GM12878 (cell line): ENCODE results near the gene ADGRL3.
"Not testable (repeated sequence)": the region's sequence is repeated elsewhere in the genome, so short reads cannot be mapped to it uniquely, and the experiment has no call there.

Experiments
- ATF2 ChIP-seq: IDR thresholded peaks from 2 replicates; pipeline ENCODE4 v1.6.1; 2012; ENCODE audit warnings: low read length, inconsistent platforms
- CBX3 ChIP-seq: fragments of 200-600 bp; sonication (generic); IDR thresholded peaks from 2 replicates; pipeline ENCODE4 v1.6.1; 2016; ENCODE audit warnings: low read depth, borderline replicate concordance
- CTCF ChIP-seq, 3 experiments: IDR thresholded peaks in 2 of 3; conservative IDR thresholded peaks in 1 of 3; 2 replicates each; pipeline ENCODE4 v1.5.1; 2011; ENCODE audit warnings: low read depth in 3 of 3, low read length in 3 of 3, mild to moderate bottlenecking in 3 of 3, control low read depth in 2 of 3, moderate library complexity in 2 of 3, inconsistent platforms in 1 of 3, mixed read lengths in 1 of 3; ENCODE audit not compliant: control insufficient read depth in 2 of 3, insufficient read depth in 1 of 3; ENCODE audit errors: extremely low read depth in 1 of 3
- FOXM1 ChIP-seq: IDR thresholded peaks from 2 replicates; pipeline ENCODE4 v1.6.1; 2012; ENCODE audit warnings: low read depth, mild to moderate bottlenecking, inconsistent platforms, low read length, moderate library complexity
- KDM1A ChIP-seq: fragments of 200-600 bp; sonication (generic); IDR thresholded peaks from 2 replicates; pipeline ENCODE4 v1.6.1; 2016; ENCODE audit warnings: borderline replicate concordance
- POLR2AphosphoS5 ChIP-seq: IDR thresholded peaks from 2 replicates; pipeline ENCODE4 v1.6.1; 2011; ENCODE audit warnings: mild to moderate bottlenecking, low read length, inconsistent platforms
- ZNF24 ChIP-seq: fragments of 450-650 bp; IDR thresholded peaks from 2 replicates; pipeline ENCODE4 v1.6.1; 2017; ENCODE audit warnings: antibody characterized with exemption, mild to moderate bottlenecking

DNA sequence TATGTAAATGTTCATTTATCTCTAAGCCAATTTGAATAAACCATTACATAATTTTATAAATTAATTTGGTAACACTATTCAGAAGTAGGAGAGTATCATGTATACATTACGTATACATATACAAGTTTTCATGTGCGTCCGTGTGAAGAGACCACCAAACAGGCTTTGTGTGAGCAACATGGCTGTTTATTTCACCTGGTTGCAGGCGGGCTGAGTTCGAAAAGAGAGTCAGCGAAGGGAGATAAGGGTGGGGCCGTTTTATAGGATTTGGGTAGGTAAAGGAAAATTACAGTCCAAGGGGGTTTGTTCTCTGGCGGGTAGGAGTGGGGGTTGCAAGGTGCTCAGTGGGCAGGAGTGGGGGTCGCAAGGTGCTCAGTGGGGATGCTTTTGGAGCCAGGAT lies 564.0 kb downstream of the ADGRL3 start:
- TF ChIP-seq CTCF (IDR thresholded peaks at IDR 0.05 in 2 of 3, conservative IDR thresholded peaks at IDR 0.05 in 1 of 3; ENCODE audit: control insufficient read depth in 2 of 3, extremely low read depth in 1 of 3, insufficient read depth in 1 of 3, low read depth in 3 of 3, low read length in 3 of 3); KDM1A; ZNF24; POLR2AphosphoS5; ATF2; FOXM1; CBX3: not testable (repeated sequence)
